ENCODE results near the gene HPGDS.
"Not testable (repeated sequence)": the region's sequence is repeated elsewhere in the genome, so short reads cannot be mapped to it uniquely, and the experiment has no call there.

Gene HPGDS

DNA sequence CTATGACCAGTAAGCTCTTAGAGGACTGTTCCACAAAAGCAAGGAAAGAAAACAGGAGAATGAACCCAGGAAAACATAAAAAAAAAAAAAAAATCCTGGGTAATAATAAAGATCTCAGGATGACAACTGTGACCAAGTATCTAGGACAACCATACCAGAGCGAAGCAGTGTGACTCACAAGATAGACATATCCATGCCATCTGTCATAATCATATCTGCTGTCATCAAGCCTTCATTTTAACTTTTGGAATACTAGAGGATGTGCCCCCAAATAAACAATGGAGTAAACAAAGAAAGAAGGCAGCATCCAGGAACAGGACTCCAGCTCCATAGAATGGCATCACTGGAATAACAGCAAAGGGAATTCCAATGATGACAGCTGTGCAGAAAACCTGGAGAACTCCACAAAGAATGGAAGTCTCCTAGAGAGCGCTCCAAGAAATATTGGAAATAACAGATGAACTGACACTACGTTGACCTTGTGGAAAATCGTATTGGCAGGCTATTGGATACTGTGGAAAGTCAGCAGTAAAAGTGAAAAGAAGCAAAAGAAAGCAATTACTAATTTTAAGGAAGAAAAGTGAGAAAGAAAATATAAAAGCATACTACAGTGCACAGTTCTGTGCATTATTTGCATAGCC, 35.3 kb downstream of the HPGDS start:
- no peak for DNase-seq

DNA sequence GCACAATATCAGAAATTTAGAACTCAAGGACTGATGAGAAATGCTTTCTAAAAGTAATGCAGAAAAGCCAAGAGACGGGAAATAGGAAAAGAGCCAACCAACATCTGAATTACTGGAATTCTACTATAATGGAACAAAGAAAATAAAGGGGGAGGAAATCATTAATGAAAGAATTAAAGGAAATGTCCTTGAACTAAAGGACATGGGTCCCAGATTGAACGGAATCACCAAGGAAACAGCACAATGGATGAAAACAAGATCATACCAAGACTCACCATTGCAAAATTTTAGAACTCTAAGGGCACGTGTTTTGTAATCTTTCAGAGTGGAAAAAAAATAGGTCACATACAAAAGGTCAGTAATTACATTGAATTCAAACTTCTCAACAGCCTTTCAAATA, 35.9 kb downstream of the HPGDS start:
- no peak for DNase-seq

DNA sequence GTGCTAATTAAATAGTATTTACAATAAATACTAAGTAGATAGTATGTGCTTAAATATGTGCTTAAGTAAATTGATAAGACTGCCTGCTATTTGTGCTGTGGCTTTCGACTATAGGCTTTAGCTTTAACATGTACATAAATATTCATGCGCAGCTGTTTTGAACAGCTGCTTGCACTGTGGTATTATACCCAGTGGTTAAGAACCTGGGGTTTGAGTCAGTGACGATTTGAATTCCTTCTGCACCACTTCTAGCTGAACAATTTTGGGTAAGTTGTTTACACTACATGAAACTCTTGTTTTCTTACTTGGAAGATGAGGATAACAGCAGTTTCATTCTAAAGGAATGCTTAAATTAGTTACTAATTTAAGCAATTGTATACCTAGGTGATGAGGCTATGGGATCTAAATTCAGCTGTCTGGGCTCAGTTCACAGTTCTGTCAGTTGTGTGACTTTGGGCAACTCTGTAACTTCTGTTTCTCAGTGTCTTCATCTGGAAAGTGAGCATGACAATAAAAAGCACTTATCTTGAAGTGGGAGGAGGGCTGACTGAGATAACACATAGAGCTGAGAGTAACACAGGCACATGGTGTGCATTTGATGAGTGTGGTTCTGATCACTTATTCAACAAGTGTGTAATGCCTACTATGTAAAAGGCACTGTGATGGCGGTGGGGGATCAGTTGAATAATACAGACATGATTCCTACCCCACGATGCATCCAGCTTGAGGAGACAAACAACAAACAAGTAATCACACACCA, 37.0 kb downstream of the HPGDS start:
- no peak for DNase-seq

DNA sequence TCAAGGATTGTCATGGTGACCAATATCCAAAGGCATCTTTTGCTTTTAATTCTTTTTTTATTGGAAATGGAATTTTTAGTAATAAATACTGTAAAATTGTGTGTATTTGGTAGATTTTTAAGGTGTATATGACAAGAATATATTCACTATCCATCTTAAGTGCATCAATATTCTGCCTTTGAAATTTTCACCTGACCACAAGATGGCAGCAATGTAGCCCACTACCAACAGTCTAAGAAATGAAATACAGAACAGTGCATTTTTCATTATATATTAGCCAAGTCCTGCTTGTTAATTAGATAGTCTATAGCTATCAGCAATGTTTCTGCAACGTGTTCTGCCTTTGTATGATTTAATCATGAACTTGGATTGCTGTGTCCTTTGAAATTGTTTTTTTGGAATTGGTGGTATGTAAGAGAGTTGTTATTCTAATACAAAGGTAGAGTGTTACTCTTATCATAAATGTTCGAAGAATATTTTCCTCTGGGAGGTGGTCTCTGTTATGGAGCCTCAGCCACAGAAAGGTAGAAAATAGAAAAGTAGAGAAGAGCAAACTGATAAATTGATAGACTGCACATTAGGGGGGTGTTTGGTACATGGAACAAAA, 38.2 kb downstream of the HPGDS start:
- no peak for DNase-seq

DNA sequence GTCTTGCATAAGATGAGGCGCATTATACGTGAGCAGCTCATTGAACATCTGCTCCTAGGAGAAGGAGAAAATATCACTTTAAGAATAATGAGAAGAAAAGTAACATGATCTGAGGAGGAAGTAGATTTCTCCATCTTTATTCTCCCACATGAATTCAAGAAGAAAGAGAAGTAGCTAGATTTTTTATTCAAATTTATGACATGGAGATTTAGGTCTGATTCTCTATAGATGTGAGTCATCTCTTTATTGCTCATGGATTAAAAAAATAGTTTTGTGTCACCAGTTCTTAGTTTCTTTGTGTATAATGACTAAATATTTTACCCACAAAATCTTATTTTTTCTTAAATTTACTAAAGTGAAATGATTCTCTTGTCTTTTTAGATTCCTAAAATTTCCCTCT, 40.4 kb downstream of the HPGDS start:
- no peak for DNase-seq

DNA sequence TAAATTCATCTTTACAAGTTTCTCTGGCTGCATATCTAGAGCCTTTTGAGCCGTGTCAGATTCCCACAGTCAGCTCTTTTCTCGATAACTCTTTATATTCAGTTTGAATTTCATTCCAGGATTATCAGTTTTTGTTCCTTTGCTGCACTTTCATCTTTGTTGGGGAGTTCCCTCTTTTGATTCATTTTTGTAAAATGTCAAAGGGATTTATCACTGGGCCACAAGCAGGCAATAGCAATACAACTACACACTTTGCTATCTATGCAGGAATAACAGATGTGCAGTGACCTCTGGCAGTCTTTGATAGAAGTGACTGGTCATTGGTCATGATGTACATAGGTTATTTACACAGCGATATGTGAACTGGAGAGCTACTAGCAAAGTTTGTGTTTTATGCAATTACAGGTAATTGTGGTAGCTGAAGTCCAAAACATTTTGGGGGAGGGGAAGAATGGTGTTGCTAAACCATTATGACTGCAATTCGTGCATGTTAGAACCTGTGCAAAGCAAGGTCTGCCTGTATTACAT, 43.8 kb downstream of the HPGDS start:
- DNase-seq, result no peak

DNA sequence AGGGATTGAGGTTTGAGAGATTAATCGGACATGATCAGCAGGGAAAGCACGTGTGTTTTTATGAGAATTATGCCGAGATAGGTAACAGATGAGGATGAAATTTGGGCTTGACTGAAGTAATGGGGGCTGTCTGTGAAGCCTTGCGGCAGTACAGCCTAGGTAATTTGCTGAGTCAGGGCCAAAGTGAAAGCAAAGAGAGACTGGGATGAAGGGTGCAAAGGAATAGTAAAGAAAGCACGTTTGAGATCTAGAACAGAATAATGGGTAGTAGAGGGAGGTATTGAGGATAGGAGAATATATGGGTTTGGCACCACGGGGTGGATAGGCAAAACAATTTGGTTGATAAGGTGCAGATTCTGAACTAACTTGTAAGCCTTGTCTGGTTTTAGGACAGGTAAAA, 47.2 kb downstream of the HPGDS start:
- DNase-seq, result not testable (repeated sequence)

DNA sequence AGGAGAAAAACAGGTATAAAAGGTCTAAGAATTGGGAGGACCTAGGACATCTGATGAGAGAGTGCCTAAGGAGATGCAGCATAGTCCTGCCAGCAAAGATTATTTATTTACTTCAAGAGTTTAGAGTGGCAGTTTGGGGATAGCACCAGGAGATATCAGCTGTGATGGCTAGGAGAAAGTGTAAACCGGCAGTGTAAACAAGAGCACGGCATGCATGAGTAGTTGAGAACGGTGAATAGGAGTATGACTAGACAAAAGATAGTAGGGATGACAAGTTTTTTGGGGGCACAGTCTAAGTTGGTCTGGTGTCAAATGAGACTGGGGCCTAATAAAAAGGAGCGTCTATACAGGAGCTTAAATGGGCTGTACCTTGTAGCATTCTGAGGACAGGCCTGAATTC, 48.7 kb downstream of the HPGDS start:
- DNase-seq, result not testable (repeated sequence)

DNA sequence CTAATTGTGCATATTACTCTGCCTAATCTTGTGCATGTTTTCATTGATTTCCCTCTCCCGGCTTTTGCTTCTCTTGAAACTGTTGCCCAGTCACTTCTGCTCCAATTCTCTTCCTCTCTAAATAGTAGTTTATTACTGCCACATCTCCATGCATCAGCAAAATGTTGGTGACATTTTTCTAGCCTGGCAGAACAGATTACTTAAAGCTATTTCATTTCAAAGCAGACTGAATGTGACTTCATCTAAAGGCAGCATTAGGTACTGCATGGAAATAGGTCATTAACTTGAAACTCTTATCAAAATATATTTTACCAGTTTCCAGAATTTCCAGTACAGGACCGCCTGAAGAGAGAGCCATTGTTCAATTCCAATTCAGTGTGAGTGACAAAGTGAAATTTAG, 52.4 kb downstream of the HPGDS start:
- DNase-seq, result no peak

DNA sequence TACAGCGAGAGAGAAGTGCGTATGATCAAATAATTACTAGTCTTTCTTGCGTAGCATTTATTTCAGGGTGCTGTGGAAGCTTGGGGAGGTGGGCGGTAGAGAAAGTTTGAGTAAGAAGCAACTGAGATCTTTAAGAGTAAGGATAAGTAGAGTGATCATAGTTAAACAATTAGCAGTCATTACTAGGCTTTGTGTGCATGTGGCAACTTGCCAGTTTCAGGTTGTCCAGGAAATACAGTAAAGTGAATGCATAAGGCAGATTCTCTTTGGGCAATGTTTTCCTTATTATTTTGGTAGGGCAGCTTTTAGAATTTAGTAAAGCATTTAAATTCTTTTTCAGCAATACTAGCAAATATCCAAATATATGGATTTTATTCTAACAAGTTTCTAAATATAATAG, 57.0 kb downstream of the HPGDS start:
- DNase-seq, result no peak

DNA sequence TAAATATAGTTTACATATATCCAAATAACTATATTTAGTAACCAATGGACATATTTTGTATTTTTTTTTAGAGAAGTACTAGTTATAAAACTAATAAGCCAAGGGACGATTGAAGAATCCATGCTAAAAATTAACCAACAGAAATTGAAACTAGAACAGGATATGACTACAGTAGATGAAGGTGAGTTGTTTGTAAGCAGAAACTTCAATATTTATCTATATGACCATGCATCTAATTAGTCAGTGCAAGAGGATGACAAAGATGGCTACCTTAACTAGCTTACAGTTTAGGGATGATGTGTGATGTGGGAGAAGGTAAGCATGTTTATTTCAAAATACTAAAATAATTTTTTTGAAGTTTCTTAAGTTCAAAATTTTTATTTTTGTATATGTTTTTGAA, 57.7 kb downstream of the HPGDS start:
- DNase-seq, result no peak

DNA sequence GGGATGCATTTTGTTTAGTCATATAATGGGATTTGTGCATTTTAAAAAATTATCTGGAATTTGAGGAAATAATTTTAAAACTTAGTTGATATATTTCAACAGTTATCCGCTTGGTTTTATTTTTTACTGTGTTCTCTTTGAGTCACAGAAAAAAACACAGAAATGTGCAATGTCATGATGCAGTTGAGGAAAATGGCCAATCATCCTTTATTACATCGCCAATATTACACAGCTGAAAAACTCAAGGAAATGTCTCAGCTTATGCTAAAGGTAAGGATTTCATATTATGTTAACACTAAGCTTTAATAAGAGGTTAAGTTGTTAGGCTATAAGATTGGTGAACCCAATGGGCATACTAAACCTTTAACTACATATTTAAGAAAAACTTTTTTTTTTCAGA, 63.9 kb downstream of the HPGDS start:
- no peak for DNase-seq

DNA sequence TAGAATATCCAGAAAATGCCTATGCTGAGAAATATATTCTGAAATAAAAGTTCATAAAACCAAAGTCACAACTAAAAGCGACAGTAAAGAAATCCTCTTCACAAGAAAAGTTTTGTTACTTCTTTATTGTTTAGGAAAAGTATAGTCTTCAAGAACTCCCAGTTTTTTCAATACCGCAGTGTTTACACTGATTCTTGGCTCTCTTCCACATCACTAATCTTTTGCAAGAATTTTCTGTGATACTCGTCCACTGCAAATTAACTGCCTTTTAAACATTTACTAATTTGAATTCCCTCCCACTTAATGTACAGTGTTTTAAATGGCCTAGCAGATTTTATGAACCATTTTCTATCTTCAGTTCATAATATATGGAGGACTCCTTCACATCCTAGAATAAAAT, 65.1 kb downstream of the HPGDS start:
- DNase-seq, result no peak

DNA sequence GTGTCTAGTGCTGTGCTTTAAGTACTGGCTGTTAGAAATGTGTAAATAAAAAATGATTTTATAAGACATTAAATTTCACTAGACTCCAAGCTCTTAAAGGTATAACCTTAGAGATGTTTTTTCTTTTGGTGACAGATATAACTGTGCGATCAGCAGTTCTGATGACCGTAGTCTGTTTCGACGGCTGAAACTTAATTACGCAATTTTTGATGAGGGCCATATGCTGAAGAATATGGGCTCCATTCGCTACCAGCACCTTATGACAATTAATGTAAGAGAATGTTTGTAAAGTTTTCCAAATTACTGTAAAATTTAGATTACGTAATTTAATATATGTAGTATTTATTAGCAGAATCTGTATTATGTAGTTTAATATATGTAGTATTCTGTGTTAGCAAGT, 66.4 kb downstream of the HPGDS start:
- no peak for DNase-seq

DNA sequence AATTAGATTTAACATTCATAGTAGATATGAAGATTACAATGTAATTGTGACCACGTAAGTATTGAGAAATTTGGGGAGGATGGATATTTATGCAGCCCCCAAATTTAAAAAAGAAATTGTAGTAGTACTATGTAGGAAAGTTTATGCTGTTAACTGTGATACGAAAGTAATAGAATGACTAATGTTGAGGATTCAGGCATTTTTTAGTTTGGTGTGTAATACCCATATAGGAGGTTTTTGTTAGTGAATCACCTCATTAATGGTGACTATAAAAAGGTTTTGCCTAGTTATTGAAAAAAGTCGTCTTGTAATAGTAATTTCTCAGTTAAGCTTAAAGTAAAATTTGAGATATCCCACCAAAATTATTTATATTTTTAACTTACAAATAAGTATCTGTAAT, 67.7 kb downstream of the HPGDS start:
- no peak for DNase-seq

DNA sequence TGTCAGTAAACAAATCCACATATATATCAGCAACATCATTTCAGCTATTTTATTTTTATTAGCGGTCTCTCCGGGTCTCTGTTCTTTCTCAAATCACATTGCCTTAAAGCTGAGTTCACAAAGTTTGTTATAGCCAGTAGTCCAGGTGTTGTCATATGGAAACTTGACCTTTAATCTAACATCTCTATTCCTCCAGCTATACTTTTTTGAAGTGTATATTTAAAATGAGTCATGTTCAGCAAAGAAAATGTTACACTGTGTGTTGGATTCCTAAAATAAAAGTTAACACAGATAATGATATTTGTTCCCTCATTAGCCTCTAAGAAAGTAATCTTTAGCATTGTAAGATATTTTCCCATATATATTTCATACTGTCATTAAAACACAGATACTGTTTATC, 71.4 kb downstream of the HPGDS start:
- DNase-seq, result no peak

DNA sequence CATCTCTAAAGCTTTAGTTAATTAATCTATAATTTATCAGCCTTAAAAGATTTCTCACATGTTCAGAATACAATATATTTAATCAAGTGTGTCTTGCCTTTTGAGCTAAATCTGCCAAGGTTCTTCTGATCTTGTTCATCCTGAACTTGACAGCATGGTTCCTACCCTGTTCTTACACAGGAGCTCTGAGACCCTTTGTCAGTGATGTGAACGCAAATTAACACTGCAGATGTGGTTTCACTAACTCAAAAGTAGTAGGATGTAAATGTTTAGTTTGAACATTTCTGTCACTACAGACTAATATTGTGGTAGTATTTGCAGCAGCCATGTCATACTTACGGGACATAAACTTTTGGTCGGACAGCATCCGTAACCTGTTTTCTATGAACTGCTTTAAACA, 75.6 kb downstream of the HPGDS start:
- no peak for DNase-seq

DNA sequence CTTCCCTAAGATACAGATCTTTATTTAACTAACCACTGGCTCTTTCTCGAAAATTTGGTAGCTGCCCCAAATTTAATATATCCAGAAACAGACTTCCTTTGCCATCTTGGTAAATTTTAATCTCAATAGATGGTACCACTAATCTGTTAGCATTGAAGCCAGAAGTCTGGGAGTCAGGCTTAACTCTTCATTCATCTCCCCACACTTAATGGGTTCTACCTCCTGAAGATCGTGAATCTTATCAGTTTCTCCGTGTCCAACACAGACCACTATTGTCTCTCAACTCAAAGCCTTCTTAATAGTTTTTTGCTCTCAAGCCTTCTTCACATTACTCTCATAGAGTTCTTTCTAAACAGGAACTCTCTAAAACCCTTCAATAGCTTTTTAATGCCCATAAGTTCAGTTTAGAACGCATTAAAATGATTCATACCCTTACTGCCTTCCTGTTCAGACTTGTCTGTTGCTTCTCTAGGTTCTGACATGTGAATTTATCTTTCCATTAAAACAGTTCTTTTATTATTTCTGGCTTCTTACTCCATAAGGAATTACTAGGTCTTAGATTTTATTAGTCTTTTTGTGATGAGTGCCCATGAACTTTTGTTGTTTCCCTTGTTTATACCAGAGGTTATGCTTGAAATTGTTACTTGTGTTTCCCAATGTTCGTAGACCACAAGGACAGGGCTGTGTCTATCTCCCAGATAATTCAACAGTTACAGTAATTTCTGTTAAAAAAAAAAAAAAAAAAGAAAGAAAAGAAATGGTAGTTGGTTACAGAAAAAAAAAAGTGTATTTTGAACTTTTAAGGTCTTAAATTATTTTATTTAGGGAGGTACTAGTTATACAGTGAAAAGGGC, 80.2 kb downstream of the HPGDS start:
- no peak for DNase-seq

DNA sequence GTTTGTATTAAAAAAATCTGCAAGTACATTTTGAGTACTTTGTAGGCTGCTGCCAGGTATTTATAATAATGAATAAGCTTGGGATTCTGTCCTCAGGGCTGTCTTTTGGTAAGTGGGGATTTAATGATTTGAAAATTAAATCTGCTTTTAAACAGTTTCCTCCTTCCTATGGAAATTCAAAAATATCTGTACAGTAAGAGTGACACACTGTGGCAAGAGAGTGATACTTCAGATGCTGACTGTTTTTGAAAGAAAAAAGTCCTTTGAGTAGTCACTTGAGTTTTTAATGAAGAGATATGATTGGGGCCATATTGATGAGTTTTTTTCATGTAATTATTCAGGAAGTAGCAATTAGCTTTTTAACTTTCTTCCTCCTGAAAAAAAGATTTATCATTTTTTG, 85.8 kb downstream of the HPGDS start:
- DNase-seq, result no peak

DNA sequence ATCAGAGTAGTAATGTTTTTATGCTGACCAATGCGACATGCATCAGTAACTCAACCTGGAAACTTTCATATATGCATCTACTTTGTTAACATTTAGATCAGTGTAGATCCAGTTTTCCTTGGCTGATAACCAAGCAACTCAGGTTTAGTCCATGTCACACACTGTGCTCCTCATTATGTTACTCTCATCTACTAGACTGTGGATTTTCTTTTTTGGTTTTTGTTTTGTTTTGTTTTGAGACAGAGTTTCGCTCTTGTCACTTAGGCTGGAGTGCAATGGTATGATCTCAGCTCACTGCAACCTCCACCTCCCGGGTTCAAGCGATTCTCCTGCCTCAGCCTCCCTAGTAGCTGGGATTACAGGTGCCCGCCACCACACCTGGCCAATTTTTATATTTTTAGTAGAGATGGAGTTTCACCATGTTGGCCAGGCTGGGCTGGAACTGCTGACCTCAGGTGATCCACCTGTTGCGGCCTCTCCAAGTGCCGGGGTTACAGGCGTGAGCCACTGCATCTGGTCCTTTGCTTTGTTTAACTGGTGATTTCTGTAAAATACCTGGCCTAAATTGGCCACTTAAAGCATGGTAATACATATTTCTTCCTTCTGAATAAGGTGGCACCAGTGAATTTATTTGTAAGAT, 86.4 kb downstream of the HPGDS start:
- no peak for DNase-seq

DNA sequence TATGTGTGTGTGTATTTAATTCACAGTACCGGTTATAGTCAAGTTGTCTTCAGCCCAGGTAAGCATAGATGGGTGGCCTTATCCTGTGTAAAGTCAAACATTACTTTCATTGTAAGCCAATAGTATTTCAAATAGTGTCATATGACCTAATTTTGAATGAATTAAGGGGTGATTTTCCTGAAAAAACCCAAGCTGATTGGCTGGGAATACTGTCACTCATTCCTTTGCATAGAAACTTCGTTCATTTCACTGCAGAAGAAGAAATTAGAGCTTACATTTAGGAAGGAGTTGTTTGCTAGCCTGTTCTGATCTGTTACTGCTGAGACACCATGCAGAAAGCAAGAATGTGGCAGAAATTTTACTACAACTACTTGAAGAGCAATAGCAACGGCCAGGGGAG, 89.6 kb downstream of the HPGDS start:
- no peak for DNase-seq

DNA sequence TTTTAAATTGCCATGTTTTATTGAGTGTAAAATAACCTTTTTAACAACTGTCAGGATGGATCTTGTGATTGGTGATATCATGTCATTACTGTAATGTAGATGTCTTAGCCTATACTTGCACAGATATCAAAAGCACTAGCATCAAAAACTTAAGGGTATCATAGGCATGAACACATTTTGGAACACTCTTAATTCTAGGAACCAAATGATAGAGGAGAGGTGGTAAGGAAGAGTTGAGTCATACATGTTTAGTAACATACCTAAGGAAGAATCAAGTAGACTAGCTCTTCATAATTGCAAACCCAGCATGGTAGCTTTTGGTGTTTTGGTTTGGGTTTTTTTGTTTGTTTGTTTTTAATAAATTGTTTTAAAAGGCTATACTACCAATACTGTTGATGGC, 91.5 kb downstream of the HPGDS start:
- DNase-seq, result no peak

Measured in SIG-M5 (cell line).